OCI-LY1 (cell line): ENCODE results near the gene METTL25B.

Experiments used
- CTCF ChIP-seq: fragments of 200-600 bp; sonication (generic), shearing (Covaris generic); IDR thresholded peaks from 2 replicates; pipeline ENCODE4 v1.5.1; 2017; ENCODE audit warnings: mild to moderate bottlenecking, antibody characterized with exemption, low read length, moderate library complexity, mixed read lengths
- EZH2 ChIP-seq: fragments of 200-600 bp; sonication (generic), shearing (Covaris generic); IDR thresholded peaks from 2 replicates; pipeline ENCODE4 v1.8.0; 2017; ENCODE audit warnings: borderline replicate concordance, mixed run types, mild to moderate bottlenecking, antibody characterized with exemption, low read length, moderate library complexity, mixed read lengths

DNA sequence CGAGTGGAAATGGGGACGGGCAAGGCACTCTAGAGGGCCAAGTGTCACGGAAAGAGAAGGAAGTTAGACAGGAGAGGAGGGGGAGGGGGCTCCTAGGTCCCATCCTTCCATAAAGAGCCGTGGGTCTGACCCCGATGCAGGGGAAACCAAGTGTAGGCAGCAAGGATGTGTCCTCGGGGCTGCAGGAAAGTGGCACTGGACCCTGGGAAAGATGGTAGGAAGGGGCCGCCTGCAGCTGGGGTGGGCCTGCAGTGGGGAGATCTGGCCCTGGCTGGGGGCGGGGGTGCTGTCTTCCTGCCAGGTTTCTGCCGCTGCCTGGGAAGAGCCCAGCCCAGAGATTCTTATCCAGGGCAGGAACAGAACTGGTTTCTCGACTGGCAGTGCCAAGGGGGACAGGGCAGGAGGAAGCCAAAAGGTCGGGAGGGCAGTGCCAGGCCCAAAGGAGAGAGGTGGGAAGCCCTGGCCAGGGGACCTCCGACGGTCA is 35.8 kb upstream of the METTL25B start:
- TF ChIP-seq CTCF, result no peak
- TF ChIP-seq EZH2, result no peak
